ENCODE results near the gene USP32.

- TF ChIP-seq BCL3 (IDR thresholded peaks at IDR 0.05; ENCODE audit: borderline replicate concordance, insufficient read depth, low read depth, low read length, poor library complexity, severe bottlenecking) (no peak), PBX3 (IDR thresholded peaks at IDR 0.05; ENCODE audit: insufficient replicate concordance, low read depth, low read length) (no peak), CTCF (IDR thresholded peaks at IDR 0.05 in 2 of 3, conservative IDR thresholded peaks at IDR 0.05 in 1 of 3; ENCODE audit: control insufficient read depth in 2 of 3, extremely low read depth in 1 of 3, insufficient read depth in 1 of 3, low read depth in 3 of 3, low read length in 3 of 3) (no peak), POLR2A (IDR thresholded peaks at IDR 0.05; ENCODE audit: low read depth, low read length) (no peak), RBBP5 (conservative IDR thresholded peaks at IDR 0.05) (no peak), TAF1 (IDR thresholded peaks at IDR 0.05; ENCODE audit: borderline replicate concordance, low read depth, low read length) (no peak), NR2F1 (conservative IDR thresholded peaks at IDR 0.05) (no peak), REST (IDR thresholded peaks at IDR 0.05; ENCODE audit: low read depth, low read length) (no peak), POLR2AphosphoS5 (IDR thresholded peaks at IDR 0.05; ENCODE audit: low read length) (no peak)
Measured at GRCh38 chr17:60164164-60164563, 227.8 kb downstream of the USP32 start.

Data from GM12878 (cell line).